ENCODE data around the gene TEKT2.

TEKT2 gene

DNA sequence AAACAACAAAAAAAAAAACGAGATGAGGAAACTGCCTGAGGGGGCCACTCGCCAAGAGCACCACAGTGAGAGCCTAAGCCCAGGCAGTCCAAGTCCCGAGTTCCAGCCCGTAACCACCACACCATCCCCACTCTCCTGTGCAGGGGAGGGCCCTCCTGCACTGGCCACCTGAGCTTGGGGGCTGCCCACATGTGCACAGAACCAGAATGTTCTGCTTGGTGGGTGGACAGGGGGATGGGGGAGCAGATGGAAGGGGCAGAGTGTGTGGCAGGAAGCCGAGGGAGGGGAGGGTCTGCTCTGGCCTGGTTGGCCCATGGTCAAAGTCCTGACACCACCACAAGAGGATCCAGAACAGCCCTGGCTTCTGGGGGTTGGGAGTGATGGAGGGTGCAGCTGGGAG, 22.4 kb downstream of the TEKT2 start:
- peak overlapping the region in 1 of 2 experiments; percentile 45 for H2BK12ac ChIP-seq (ENCODE audit: low read length in 2 of 2)
- peak overlapping the region; percentile 24 for H3K27ac ChIP-seq (ENCODE audit: low read length, poor library complexity, severe bottlenecking)
- no peaks in the 10 kb centered on the region for H3K9me3 ChIP-seq (ENCODE audit: control insufficient read depth, low read length)
- WGBS: 46% methylated on average over 3 of the region's 5 CpGs
- no peak overlapping the region for H3K4ac ChIP-seq (ENCODE audit: low read depth in 1 of 2, low read length in 2 of 2)
- no peak overlapping the region for H2BK5ac ChIP-seq (ENCODE audit: low read depth, low read length, poor library complexity, severe bottlenecking)
- no peak overlapping the region for H3K23ac ChIP-seq (ENCODE audit: low read length in 2 of 2)
- H2BK15ac ChIP-seq (ENCODE audit: low read depth, poor library complexity, severe bottlenecking): no peak overlapping the region
- no peak overlapping the region for H3K4me2 ChIP-seq (ENCODE audit: low read length, poor library complexity, severe bottlenecking)
- no peak overlapping the region for H2BK120ac ChIP-seq (ENCODE audit: low read depth, low read length)
- no peak overlapping the region for H3K14ac ChIP-seq (ENCODE audit: low read length in 2 of 2)
- no peak for DNase-seq
- H3K36me3 ChIP-seq (ENCODE audit: control insufficient read depth in 1 of 2, insufficient read depth in 2 of 2, low read depth in 1 of 2, low read length in 2 of 2): no peaks in the 10 kb centered on the region
- H3K18ac ChIP-seq (ENCODE audit: low read depth in 1 of 2, low read length in 2 of 2): no peak overlapping the region
- H3K27me3 ChIP-seq (ENCODE audit: control insufficient read depth in 1 of 2, insufficient read depth in 1 of 2, low read length in 2 of 2): no peaks in the 10 kb centered on the region
- H3K9ac ChIP-seq (ENCODE audit: low read length): no peak overlapping the region
- no peak overlapping the region for H4K8ac ChIP-seq (ENCODE audit: low read length)
- no peak overlapping the region for H4K91ac ChIP-seq (ENCODE audit: low read length)
- no peak overlapping the region for H3K4me3 ChIP-seq (ENCODE audit: insufficient read depth in 1 of 2, low read depth in 1 of 2, low read length in 2 of 2)
- H2AK5ac ChIP-seq (ENCODE audit: low read length, severe bottlenecking): no peak overlapping the region
- no peak overlapping the region for H2AFZ ChIP-seq (ENCODE audit: low read depth, low read length)
- no peaks in the 10 kb centered on the region for H3K79me1 ChIP-seq (replicated peaks; ENCODE audit: low read length, poor library complexity, severe bottlenecking)
- H3K4me1 ChIP-seq (ENCODE audit: control insufficient read depth, insufficient read depth, low read depth, low read length): peaks cover 35% of the 10 kb centered on the region

DNA sequence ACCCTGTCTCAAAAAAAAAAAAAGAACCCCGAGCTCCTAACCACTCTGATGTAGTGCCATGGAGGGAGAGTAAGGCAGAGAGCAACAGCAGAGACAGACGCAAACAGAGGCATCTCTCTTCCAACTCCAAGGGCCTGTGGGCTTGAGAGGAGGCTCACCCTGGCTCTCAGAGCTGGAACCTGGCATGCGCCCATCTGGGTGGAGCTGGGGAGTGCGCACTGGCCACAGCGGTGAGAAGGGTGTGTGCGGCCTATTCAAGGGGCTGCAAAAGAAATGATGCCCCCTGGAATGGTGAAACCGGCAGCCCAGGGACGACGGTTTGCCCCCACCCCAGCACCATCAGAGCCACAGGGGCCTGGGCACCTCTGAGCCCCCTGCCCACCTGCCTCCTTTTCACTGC, 23.5 kb downstream of the TEKT2 start:
- Histone ChIP-seq H2AFZ (ENCODE audit: low read depth, low read length) (no peak overlapping the region), H3K4me2 (ENCODE audit: low read length, poor library complexity, severe bottlenecking) (no peak overlapping the region), H3K23ac (ENCODE audit: low read length in 2 of 2) (no peak overlapping the region), H3K4me1 (ENCODE audit: control insufficient read depth, insufficient read depth, low read depth, low read length) (peaks cover 35% of the 10 kb centered on the region), H4K8ac (ENCODE audit: low read length) (no peak overlapping the region), H3K27me3 (ENCODE audit: control insufficient read depth in 1 of 2, insufficient read depth in 1 of 2, low read length in 2 of 2) (no peaks in the 10 kb centered on the region), H2BK120ac (ENCODE audit: low read depth, low read length) (no peak overlapping the region), H3K9me3 (ENCODE audit: control insufficient read depth, low read length) (no peaks in the 10 kb centered on the region), H4K91ac (ENCODE audit: low read length) (peak overlapping the region; percentile 45), H3K14ac (ENCODE audit: low read length in 2 of 2) (peak overlapping the region in 1 of 2 experiments; percentile 49), H3K4ac (ENCODE audit: low read depth in 1 of 2, low read length in 2 of 2) (no peak overlapping the region), H2BK5ac (ENCODE audit: low read depth, low read length, poor library complexity, severe bottlenecking) (no peak overlapping the region), H3K18ac (ENCODE audit: low read depth in 1 of 2, low read length in 2 of 2) (no peak overlapping the region), H3K36me3 (ENCODE audit: control insufficient read depth in 1 of 2, insufficient read depth in 2 of 2, low read depth in 1 of 2, low read length in 2 of 2) (no peaks in the 10 kb centered on the region), H2BK12ac (ENCODE audit: low read length in 2 of 2) (no peak overlapping the region), H2AK5ac (ENCODE audit: low read length, severe bottlenecking) (peak overlapping the region; percentile 50), H3K27ac (ENCODE audit: low read length, poor library complexity, severe bottlenecking) (peak overlapping the region; percentile 15), H3K9ac (ENCODE audit: low read length) (no peak overlapping the region), H2BK15ac (ENCODE audit: low read depth, poor library complexity, severe bottlenecking) (no peak overlapping the region), H3K4me3 (ENCODE audit: insufficient read depth in 1 of 2, low read depth in 1 of 2, low read length in 2 of 2) (no peak overlapping the region), H3K79me1 (replicated peaks; ENCODE audit: low read length, poor library complexity, severe bottlenecking) (no peaks in the 10 kb centered on the region)
- WGBS: 91% methylated on average over 9 of the region's 9 CpGs
- no peak for DNase-seq

DNA sequence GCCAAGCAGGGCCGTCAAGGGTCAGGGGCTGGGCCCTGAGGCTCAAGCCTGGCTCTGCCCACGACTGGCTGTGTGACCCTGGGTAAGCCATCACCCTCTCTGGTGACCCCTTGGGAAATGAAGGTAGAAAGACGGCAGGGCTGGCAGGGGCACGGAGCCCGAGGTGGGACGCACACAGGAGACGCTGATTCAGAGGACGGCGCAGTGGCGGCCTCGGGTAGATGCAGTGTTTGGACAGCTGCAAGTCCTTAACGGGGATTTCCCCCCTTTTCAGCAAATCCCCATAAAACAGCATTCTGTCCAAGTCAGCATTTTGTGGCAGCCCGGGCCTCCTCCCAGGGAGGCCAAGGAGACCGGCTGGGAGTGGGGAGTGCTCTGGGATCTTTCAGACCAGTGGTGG, 24.4 kb downstream of the TEKT2 start:
- peaks cover 0 to 5% of the 10 kb centered on the region in 2 experiments for H3K36me3 ChIP-seq (ENCODE audit: control insufficient read depth in 1 of 2, insufficient read depth in 2 of 2, low read depth in 1 of 2, low read length in 2 of 2)
- DNase-seq: peak; percentile 13
- no peaks in the 10 kb centered on the region for H3K27me3 ChIP-seq (ENCODE audit: control insufficient read depth in 1 of 2, insufficient read depth in 1 of 2, low read length in 2 of 2)
- peak overlapping the region in 1 of 2 experiments; percentile 38 for H2BK12ac ChIP-seq (ENCODE audit: low read length in 2 of 2)
- H2BK5ac ChIP-seq (ENCODE audit: low read depth, low read length, poor library complexity, severe bottlenecking): no peak overlapping the region
- H3K4me3 ChIP-seq (ENCODE audit: insufficient read depth in 1 of 2, low read depth in 1 of 2, low read length in 2 of 2): no peak overlapping the region
- H3K14ac ChIP-seq (ENCODE audit: low read length in 2 of 2): no peak overlapping the region
- H3K27ac ChIP-seq (ENCODE audit: low read length, poor library complexity, severe bottlenecking): peak overlapping the region; percentile 93
- peak overlapping the region; percentile 76 for H2AK5ac ChIP-seq (ENCODE audit: low read length, severe bottlenecking)
- H2BK120ac ChIP-seq (ENCODE audit: low read depth, low read length): no peak overlapping the region
- H4K91ac ChIP-seq (ENCODE audit: low read length): no peak overlapping the region
- H4K8ac ChIP-seq (ENCODE audit: low read length): no peak overlapping the region
- WGBS: 90% methylated on average over 12 of the region's 14 CpGs
- H3K23ac ChIP-seq (ENCODE audit: low read length in 2 of 2): no peak overlapping the region
- H3K18ac ChIP-seq (ENCODE audit: low read depth in 1 of 2, low read length in 2 of 2): no peak overlapping the region
- H3K9me3 ChIP-seq (ENCODE audit: control insufficient read depth, low read length): no peaks in the 10 kb centered on the region
- no peak overlapping the region for H2BK15ac ChIP-seq (ENCODE audit: low read depth, poor library complexity, severe bottlenecking)
- H3K4me1 ChIP-seq (ENCODE audit: control insufficient read depth, insufficient read depth, low read depth, low read length): peaks cover 35% of the 10 kb centered on the region
- no peak overlapping the region for H3K4ac ChIP-seq (ENCODE audit: low read depth in 1 of 2, low read length in 2 of 2)
- H3K4me2 ChIP-seq (ENCODE audit: low read length, poor library complexity, severe bottlenecking): peak overlapping the region; percentile 20
- no peaks in the 10 kb centered on the region for H3K79me1 ChIP-seq (replicated peaks; ENCODE audit: low read length, poor library complexity, severe bottlenecking)
- H3K9ac ChIP-seq (ENCODE audit: low read length): no peak overlapping the region
- no peak overlapping the region for H2AFZ ChIP-seq (ENCODE audit: low read depth, low read length)

GRCh38 chr1:36109041-36109679, 25.3 kb downstream of the TEKT2 start:
- H4K91ac ChIP-seq (ENCODE audit: low read length): peak overlapping the region; percentile 70
- H3K4me3 ChIP-seq (ENCODE audit: insufficient read depth in 1 of 2, low read depth in 1 of 2, low read length in 2 of 2): no peak overlapping the region
- H3K79me1 ChIP-seq (replicated peaks; ENCODE audit: low read length, poor library complexity, severe bottlenecking): no peaks in the 10 kb centered on the region
- peaks cover 3 to 9% of the 10 kb centered on the region in 2 experiments for H3K36me3 ChIP-seq (ENCODE audit: control insufficient read depth in 1 of 2, insufficient read depth in 2 of 2, low read depth in 1 of 2, low read length in 2 of 2)
- peak overlapping the region; percentile 93 for H2AK5ac ChIP-seq (ENCODE audit: low read length, severe bottlenecking)
- 56% methylated on average over 9 of the region's 11 CpGs for WGBS
- H3K27me3 ChIP-seq (ENCODE audit: control insufficient read depth in 1 of 2, insufficient read depth in 1 of 2, low read length in 2 of 2): no peaks in the 10 kb centered on the region
- no peak overlapping the region for H3K14ac ChIP-seq (ENCODE audit: low read length in 2 of 2)
- H2BK15ac ChIP-seq (ENCODE audit: low read depth, poor library complexity, severe bottlenecking): no peak overlapping the region
- H4K8ac ChIP-seq (ENCODE audit: low read length): peak overlapping the region; percentile 27
- H3K4me1 ChIP-seq (ENCODE audit: control insufficient read depth, insufficient read depth, low read depth, low read length): peaks cover 35% of the 10 kb centered on the region
- H2AFZ ChIP-seq (ENCODE audit: low read depth, low read length): no peak overlapping the region
- H3K18ac ChIP-seq (ENCODE audit: low read depth in 1 of 2, low read length in 2 of 2): peak overlapping the region; percentile 16 to 26
- H2BK12ac ChIP-seq (ENCODE audit: low read length in 2 of 2): peak overlapping the region in 1 of 2 experiments; percentile 45
- peak overlapping the region; percentile 22 for H3K9ac ChIP-seq (ENCODE audit: low read length)
- H3K4ac ChIP-seq (ENCODE audit: low read depth in 1 of 2, low read length in 2 of 2): peak overlapping the region in 1 of 2 experiments; percentile 17
- no peaks in the 10 kb centered on the region for H3K9me3 ChIP-seq (ENCODE audit: control insufficient read depth, low read length)
- H3K27ac ChIP-seq (ENCODE audit: low read length, poor library complexity, severe bottlenecking): peak overlapping the region; percentile 93
- H2BK120ac ChIP-seq (ENCODE audit: low read depth, low read length): no peak overlapping the region
- DNase-seq: peak; percentile 69
- peak overlapping the region; percentile 84 for H2BK5ac ChIP-seq (ENCODE audit: low read depth, low read length, poor library complexity, severe bottlenecking)
- H3K23ac ChIP-seq (ENCODE audit: low read length in 2 of 2): no peak overlapping the region
- H3K4me2 ChIP-seq (ENCODE audit: low read length, poor library complexity, severe bottlenecking): peak overlapping the region; percentile 24

All from mesenchymal stem cell (in vitro differentiated cells and primary cell).